ENCODE data around the gene MS4A7. TPM values are rescaled to one million over a fixed set of nuclear protein-coding genes. Genes with fewer than 3 reads are reported as not detected.

MS4A7 gene
- polyA plus RNA-seq, 1 of the 3 experiments (the other 2 are of a cell fraction), result not detected

- Histone ChIP-seq H4K20me1 (ENCODE audit: insufficient read depth) (no peaks in the 10 kb centered on the region), H3F3A (replicated peaks; ENCODE audit: insufficient read depth) (no peaks in the 10 kb centered on the region), H3K79me2 (ENCODE audit: insufficient read depth) (no peaks in the 10 kb centered on the region), H2AFZ (ENCODE audit: low read depth) (no peak overlapping the region), H3K27ac (ENCODE audit: low read depth in 2 of 2, low read length in 1 of 2) (no peak overlapping the region), H3K9ac (no peak overlapping the region), H3K4me3 (ENCODE audit: low read depth in 2 of 2, low read length in 1 of 2) (no peak overlapping the region), H3K9me2 (no peaks in the 10 kb centered on the region), H3K4me1 (ENCODE audit: control insufficient read depth in 1 of 2, insufficient read depth in 2 of 2, low read depth in 1 of 2, low read length in 1 of 2) (no peaks in the 10 kb centered on the region), H3K4me2 (no peak overlapping the region), H3K27me3 (ENCODE audit: insufficient read depth) (peaks cover 8% of the 10 kb centered on the region), H3K36me3 (replicated peaks in 1 of 2; ENCODE audit: control insufficient read depth in 1 of 2, insufficient read depth in 2 of 2, low read length in 1 of 2) (no peaks in the 10 kb centered on the region), H3K9me3 (no peaks in the 10 kb centered on the region)
- DNase-seq, result no peak
- TF ChIP-seq FOXJ3 (CRISPR knock-in tag; IDR thresholded peaks at IDR 0.05), result no peak
- TF ChIP-seq FOSL2 (IDR thresholded peaks at IDR 0.05; ENCODE audit: borderline replicate concordance, low read depth), result no peak
- TF ChIP-seq MEF2A (IDR thresholded peaks at IDR 0.05; ENCODE audit: borderline replicate concordance, low read depth), result no peak
- TF ChIP-seq JUND (IDR thresholded peaks at IDR 0.05), result no peak
- no peak for TF ChIP-seq SIN3A (IDR thresholded peaks at IDR 0.05; ENCODE audit: borderline replicate concordance, low read depth, low read length)
- no peak for TF ChIP-seq MXI1 (IDR thresholded peaks at IDR 0.05; ENCODE audit: low read depth, low read length)
- TF ChIP-seq USF2 (IDR thresholded peaks at IDR 0.05; ENCODE audit: borderline replicate concordance, low read depth, low read length), result no peak
- no peak for TF ChIP-seq RAD21 (IDR thresholded peaks at IDR 0.05; ENCODE audit: low read length)
- TF ChIP-seq RXRA (IDR thresholded peaks at IDR 0.05; ENCODE audit: borderline replicate concordance, low read depth), result no peak
- no peak for TF ChIP-seq IRF3 (IDR thresholded peaks at IDR 0.05; ENCODE audit: low read depth, low read length)
- no peak for TF ChIP-seq ZBTB33 (IDR thresholded peaks at IDR 0.05; ENCODE audit: borderline replicate concordance, low read depth)
- TF ChIP-seq FOXM1 (IDR thresholded peaks at IDR 0.05; ENCODE audit: low read depth), result no peak
- TF ChIP-seq GABPA (IDR thresholded peaks at IDR 0.05; ENCODE audit: low read depth), result no peak
- ChIA-PET CTCF (interaction anchor here (1.6 to 2.0 kb wide), 3 partner anchors 18 to 257 kb away, joined by 4 to 21 read pairs (median 17); no protein-coding TSS in a partner anchor), POLR2A (no interaction called here)
- WGBS (ENCODE audit: low lambda C conversion rate), result 0% methylated on average over 1 of the region's 1 CpG
Measured at GRCh38 chr11:60362241-60362640, 16.1 kb upstream of the MS4A7 start.
